GM23338 (cell line): Measurements from ENCODE around the gene PSORS1C1. TPM values are rescaled to one million over a fixed set of nuclear protein-coding genes. Genes with fewer than 3 reads are reported as not detected.

ENCODE experiments used
- ATAC-seq: fragments of 200-7000 bp; cut with Tn5 transposase; 3 replicates; pipeline ENCODE4 v1.9.1; 2020
- DNase-seq: peaks from one replicate; pipeline ENCODE4 v3.0.0-alpha.2; 2015; ENCODE audit warnings: low spot score
- H2AFZ ChIP-seq: fragments of 200-600 bp; sonication (generic); 2 replicates; pipeline ENCODE4 v1.8.0; 2016; ENCODE audit warnings: antibody characterized with exemption, mild to moderate bottlenecking, moderate library complexity
- H3F3A ChIP-seq: fragments of 200-600 bp; sonication (generic); replicated peaks from 2 replicates; pipeline ENCODE4 v1.8.0; 2017; ENCODE audit warnings: antibody characterized with exemption, mixed run types, low read depth
- H3K27ac ChIP-seq: fragments of 200-600 bp; sonication (generic); 2 replicates; pipeline ENCODE4 v1.6.1; 2016; ENCODE audit warnings: low read depth
- H3K27me3 ChIP-seq: fragments of 200-600 bp; sonication (generic); 2 replicates; pipeline ENCODE4 v1.8.0; 2016; ENCODE audit warnings: mild to moderate bottlenecking, mixed run types, moderate library complexity; ENCODE audit not compliant: insufficient read depth
- H3K36me3 ChIP-seq: fragments of 200-600 bp; sonication (generic); 2 replicates; pipeline ENCODE4 v1.8.0; 2016; ENCODE audit warnings: mild to moderate bottlenecking; ENCODE audit not compliant: insufficient read depth
- H3K4me1 ChIP-seq: fragments of 200-600 bp; sonication (generic); 2 replicates; pipeline ENCODE4 v1.8.0; 2016; ENCODE audit warnings: mild to moderate bottlenecking, moderate library complexity; ENCODE audit not compliant: insufficient read depth
- H3K4me2 ChIP-seq: fragments of 200-600 bp; sonication (generic); 2 replicates; pipeline ENCODE4 v1.7.1; 2017; ENCODE audit warnings: mixed run types
- H3K4me3 ChIP-seq: fragments of 200-600 bp; sonication (generic); 2 replicates; pipeline ENCODE4 v1.6.1; 2016; ENCODE audit warnings: mixed run types
- H3K79me2 ChIP-seq: fragments of 200-600 bp; sonication (generic); replicated peaks from 2 replicates; pipeline ENCODE4 v1.8.0; 2017; ENCODE audit warnings: mild to moderate bottlenecking; ENCODE audit not compliant: insufficient read depth
- H3K9me2 ChIP-seq: fragments of 200-600 bp; sonication (generic); 2 replicates; pipeline ENCODE4 v1.8.0; 2017; ENCODE audit not compliant: insufficient read depth
- H4K20me1 ChIP-seq: fragments of 200-600 bp; sonication (generic); replicated peaks from 2 replicates; pipeline ENCODE4 v1.8.0; 2017; ENCODE audit warnings: mild to moderate bottlenecking; ENCODE audit not compliant: insufficient read depth
- H3K27ac Mint-ChIP-seq: 2 replicates; pipeline ENCODE4 v1.8.0; 2020; ENCODE audit warnings: inconsistent platforms, mild to moderate bottlenecking, moderate library complexity, mixed read lengths
- H3K27me3 Mint-ChIP-seq: 3 replicates; pipeline ENCODE4 v1.8.0; 2022; ENCODE audit warnings: low read depth, mild to moderate bottlenecking, moderate library complexity, mixed read lengths, inconsistent platforms; ENCODE audit not compliant: insufficient read depth, poor library complexity
- H3K36me3 Mint-ChIP-seq: 3 replicates; pipeline ENCODE4 v1.8.0; 2021; ENCODE audit warnings: low read depth, mild to moderate bottlenecking, inconsistent platforms, moderate library complexity, mixed read lengths
- H3K4me1 Mint-ChIP-seq: 3 replicates; pipeline ENCODE4 v1.8.0; 2020; ENCODE audit warnings: mild to moderate bottlenecking, inconsistent platforms, mixed read lengths
- H3K4me3 Mint-ChIP-seq: 3 replicates; pipeline ENCODE4 v1.8.0; 2021; ENCODE audit warnings: moderate library complexity, mild to moderate bottlenecking, inconsistent platforms, mixed read lengths
- H3K9me3 Mint-ChIP-seq: 3 replicates; pipeline ENCODE4 v1.8.0; 2020; ENCODE audit warnings: moderate library complexity, mild to moderate bottlenecking, inconsistent platforms, mixed read lengths
- EZH2 ChIP-seq: fragments of 200-600 bp; sonication (generic); IDR thresholded peaks from one replicate; pipeline ENCODE4 v1.8.0; 2017; ENCODE audit warnings: antibody characterized with exemption, mild to moderate bottlenecking, low read depth; ENCODE audit not compliant: unreplicated experiment
- JUNB ChIP-seq: IDR thresholded peaks from one replicate; pipeline ENCODE4 v1.6.1; 2016; ENCODE audit warnings: antibody characterized with exemption; ENCODE audit not compliant: unreplicated experiment
- NANOG ChIP-seq: IDR thresholded peaks from 2 replicates; pipeline ENCODE4 v1.6.1; 2016; ENCODE audit warnings: antibody characterized with exemption, borderline replicate concordance
- STAT1 ChIP-seq: IDR thresholded peaks from one replicate; pipeline ENCODE4 v1.6.1; 2016; ENCODE audit warnings: antibody characterized with exemption; ENCODE audit not compliant: unreplicated experiment
- ZNF331 ChIP-seq: fragments of 250-450 bp; sonication (Bioruptor Pico); IDR thresholded peaks from 2 replicates; pipeline ENCODE4 v1.5.0; 2020; ENCODE audit warnings: low read depth, mild to moderate bottlenecking, moderate library complexity
- polyA plus RNA-seq: library from polyadenylated mRNA; unstranded; fragments of >200 nt; fragmentation: Nextera tagmentation; extraction: Ambion mirVana; gene quantifications from 2 replicates; pipeline ENCODE4 v1.2.1, GENCODE V29; 2016
- total RNA-seq: library from RNA; depleted of rRNA; stranded (reverse); fragments of >200 nt; shearing (Covaris generic); gene quantifications from 2 replicates; pipeline ENCODE4 v1.2.3, GENCODE V29; 2014
- TF ChIP-seq, protein P1 (sequence below): IDR thresholded peaks from one replicate; pipeline ENCODE4 v1.6.1; 2018; ENCODE audit warnings: antibody characterized with exemption; ENCODE audit not compliant: unreplicated experiment
- TF ChIP-seq, protein P2 (sequence below), 2 experiments: fragments of 200-600 bp in 1 of 2; sonication (generic) in 1 of 2; conservative IDR thresholded peaks; 2 replicates each; pipeline versions ENCODE4 v1.5.1 to v1.6.1; 2016 to 2017; ENCODE audit warnings: antibody characterized with exemption in 2 of 2, low read depth in 2 of 2, mild to moderate bottlenecking in 2 of 2, moderate library complexity in 1 of 2

PSORS1C1 gene
- total and polyA plus RNA-seq, 2 experiments from 2014 or later = not detected

DNA sequence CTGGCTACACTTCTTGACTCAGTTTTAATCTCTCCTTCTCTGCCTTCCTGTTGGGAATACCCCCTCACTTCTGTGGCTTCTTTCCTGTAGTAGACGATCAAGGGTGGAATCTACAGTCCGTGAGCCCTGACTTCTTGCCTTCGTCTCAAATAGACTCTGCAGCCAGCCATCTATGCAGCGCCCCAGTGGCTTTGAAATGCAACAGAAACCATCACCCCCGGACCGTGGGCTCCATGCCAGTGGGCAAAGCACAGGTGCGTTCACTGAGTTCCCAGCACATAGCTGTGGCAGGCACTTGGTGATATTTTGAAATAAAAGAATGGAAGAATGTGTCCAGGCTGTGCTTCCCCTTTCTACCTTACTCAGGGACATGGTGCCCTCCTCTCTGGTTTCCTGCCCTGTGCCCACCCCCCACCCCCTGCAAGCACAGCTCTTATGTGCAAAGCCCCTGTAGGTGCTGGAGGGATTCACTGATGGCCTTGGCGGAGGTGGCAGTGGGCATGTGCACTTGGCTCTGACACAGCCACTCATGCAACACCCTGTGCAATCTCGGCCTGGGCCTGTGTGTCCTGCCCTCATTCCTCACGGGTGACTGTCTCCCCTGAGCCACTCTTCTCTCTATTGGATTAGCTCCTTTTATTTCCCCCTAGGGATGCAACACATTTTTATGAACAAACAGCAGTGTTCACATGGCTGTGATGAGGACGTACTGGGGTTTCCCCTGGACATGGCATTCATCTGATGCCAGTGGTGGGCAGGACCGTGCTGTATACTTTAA is 11.2 kb downstream of the PSORS1C1 start:
- H3K4me3 Mint-ChIP-seq = no peak overlapping the region
- H4K20me1 ChIP-seq = no peaks in the 10 kb centered on the region
- H3F3A ChIP-seq = 0 out of 2 replicates have a peak, but pooled peaks cover 4% of the 10 kb centered on the region
- no peak overlapping the region for H3K27ac ChIP-seq
- H3K36me3 ChIP-seq = no peaks in the 10 kb centered on the region
- TF ChIP-seq JUNB (no peak), STAT1 (no peak)
- H3K27me3 Mint-ChIP-seq = peaks cover 12% of the 10 kb centered on the region
- H3K9me3 Mint-ChIP-seq = no peaks in the 10 kb centered on the region; the same call in 2 of the 3 replicates
- no peaks in the 10 kb centered on the region for H3K36me3 Mint-ChIP-seq
- H3K4me1 ChIP-seq = 0 out of 2 replicates have a peak, but pooled peaks cover 4% of the 10 kb centered on the region
- H3K27me3 ChIP-seq = no peaks in the 10 kb centered on the region
- ATAC-seq = no peak
- no peak for DNase-seq
- no peak overlapping the region for H3K4me3 ChIP-seq
- no peak overlapping the region for H3K4me2 ChIP-seq
- no peak overlapping the region; the same call in 1 of the 2 replicates for H2AFZ ChIP-seq
- no peaks in the 10 kb centered on the region for H3K79me2 ChIP-seq
- H3K4me1 Mint-ChIP-seq = peaks cover 24% of the 10 kb centered on the region
- no peak overlapping the region for H3K27ac Mint-ChIP-seq
- no peaks in the 10 kb centered on the region for H3K9me2 ChIP-seq

DNA sequence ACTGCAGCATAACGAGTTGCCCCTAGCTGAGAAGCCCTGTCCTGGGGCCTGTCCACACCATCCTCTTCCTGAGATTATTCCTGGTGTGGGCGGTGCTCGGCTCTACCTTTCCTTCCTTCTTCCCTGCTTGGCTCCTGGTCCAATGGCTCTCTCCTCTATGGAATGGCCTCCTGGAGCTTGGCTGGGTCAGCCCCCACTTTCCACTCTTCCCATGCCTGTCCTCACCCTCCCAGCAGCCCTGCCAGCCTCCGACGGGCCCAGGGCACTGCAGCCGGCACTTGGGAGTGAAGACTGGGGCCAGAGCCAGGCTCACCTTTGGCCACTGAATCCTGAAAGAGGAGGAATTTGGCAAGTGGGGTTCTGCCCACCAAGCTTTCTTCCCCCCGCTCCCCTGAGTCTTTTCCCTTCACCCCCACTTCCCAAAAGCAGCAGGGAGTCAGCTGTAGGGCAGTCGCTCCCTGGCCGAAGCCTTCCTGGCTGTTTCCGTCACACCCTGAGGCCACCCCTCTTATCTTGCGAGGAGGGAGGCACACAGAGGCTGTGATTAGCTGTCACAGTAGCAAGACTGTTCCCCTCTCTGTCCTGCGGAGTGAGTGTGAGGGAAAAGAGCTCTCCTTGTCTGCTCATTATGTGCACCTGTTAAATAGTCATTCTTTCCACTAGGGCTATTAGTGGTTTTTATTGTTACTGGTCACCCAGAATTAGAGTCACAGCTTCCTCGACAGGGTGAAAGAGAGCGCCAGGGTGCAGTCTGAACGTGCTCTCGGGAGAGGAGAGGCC is 12.0 kb downstream of the PSORS1C1 start:
- Histone ChIP-seq H3K9me2 (no peaks in the 10 kb centered on the region), H2AFZ (peak overlapping the region; percentile 56; the same call in 1 of the 2 replicates), H3F3A (0 out of 2 replicates have a peak, but pooled peaks cover 4% of the 10 kb centered on the region), H3K27ac (no peak overlapping the region), H3K4me2 (no peak overlapping the region), H3K27me3 (no peaks in the 10 kb centered on the region), H3K4me1 (0 out of 2 replicates have a peak, but pooled peaks cover 4% of the 10 kb centered on the region), H4K20me1 (no peaks in the 10 kb centered on the region), H3K4me3 (no peak overlapping the region), H3K79me2 (no peaks in the 10 kb centered on the region), H3K36me3 (no peaks in the 10 kb centered on the region)
- Mint-ChIP-seq H3K4me3 (no peak overlapping the region), H3K27me3 (peaks cover 12% of the 10 kb centered on the region), H3K9me3 (no peaks in the 10 kb centered on the region; the same call in 1 of the 3 replicates), H3K4me1 (peaks cover 25% of the 10 kb centered on the region), H3K27ac (no peak overlapping the region), H3K36me3 (no peaks in the 10 kb centered on the region)
- DNase-seq (no peak), ATAC-seq (peak; percentile 25)
- TF ChIP-seq EZH2 = no peak
- no peak for TF ChIP-seq NANOG
- TF ChIP-seq, protein P1, sequence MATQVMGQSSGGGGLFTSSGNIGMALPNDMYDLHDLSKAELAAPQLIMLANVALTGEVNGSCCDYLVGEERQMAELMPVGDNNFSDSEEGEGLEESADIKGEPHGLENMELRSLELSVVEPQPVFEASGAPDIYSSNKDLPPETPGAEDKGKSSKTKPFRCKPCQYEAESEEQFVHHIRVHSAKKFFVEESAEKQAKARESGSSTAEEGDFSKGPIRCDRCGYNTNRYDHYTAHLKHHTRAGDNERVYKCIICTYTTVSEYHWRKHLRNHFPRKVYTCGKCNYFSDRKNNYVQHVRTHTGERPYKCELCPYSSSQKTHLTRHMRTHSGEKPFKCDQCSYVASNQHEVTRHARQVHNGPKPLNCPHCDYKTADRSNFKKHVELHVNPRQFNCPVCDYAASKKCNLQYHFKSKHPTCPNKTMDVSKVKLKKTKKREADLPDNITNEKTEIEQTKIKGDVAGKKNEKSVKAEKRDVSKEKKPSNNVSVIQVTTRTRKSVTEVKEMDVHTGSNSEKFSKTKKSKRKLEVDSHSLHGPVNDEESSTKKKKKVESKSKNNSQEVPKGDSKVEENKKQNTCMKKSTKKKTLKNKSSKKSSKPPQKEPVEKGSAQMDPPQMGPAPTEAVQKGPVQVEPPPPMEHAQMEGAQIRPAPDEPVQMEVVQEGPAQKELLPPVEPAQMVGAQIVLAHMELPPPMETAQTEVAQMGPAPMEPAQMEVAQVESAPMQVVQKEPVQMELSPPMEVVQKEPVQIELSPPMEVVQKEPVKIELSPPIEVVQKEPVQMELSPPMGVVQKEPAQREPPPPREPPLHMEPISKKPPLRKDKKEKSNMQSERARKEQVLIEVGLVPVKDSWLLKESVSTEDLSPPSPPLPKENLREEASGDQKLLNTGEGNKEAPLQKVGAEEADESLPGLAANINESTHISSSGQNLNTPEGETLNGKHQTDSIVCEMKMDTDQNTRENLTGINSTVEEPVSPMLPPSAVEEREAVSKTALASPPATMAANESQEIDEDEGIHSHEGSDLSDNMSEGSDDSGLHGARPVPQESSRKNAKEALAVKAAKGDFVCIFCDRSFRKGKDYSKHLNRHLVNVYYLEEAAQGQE = no peak
- no peak for TF ChIP-seq ZNF331
- TF ChIP-seq, protein P2, sequence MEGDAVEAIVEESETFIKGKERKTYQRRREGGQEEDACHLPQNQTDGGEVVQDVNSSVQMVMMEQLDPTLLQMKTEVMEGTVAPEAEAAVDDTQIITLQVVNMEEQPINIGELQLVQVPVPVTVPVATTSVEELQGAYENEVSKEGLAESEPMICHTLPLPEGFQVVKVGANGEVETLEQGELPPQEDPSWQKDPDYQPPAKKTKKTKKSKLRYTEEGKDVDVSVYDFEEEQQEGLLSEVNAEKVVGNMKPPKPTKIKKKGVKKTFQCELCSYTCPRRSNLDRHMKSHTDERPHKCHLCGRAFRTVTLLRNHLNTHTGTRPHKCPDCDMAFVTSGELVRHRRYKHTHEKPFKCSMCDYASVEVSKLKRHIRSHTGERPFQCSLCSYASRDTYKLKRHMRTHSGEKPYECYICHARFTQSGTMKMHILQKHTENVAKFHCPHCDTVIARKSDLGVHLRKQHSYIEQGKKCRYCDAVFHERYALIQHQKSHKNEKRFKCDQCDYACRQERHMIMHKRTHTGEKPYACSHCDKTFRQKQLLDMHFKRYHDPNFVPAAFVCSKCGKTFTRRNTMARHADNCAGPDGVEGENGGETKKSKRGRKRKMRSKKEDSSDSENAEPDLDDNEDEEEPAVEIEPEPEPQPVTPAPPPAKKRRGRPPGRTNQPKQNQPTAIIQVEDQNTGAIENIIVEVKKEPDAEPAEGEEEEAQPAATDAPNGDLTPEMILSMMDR (conservative IDR thresholded peaks at IDR 0.05; ENCODE audit: low read depth in 2 of 2) = no peak
- TF ChIP-seq STAT1 = no peak
